SK-N-SH (cell line): ENCODE measurements around the gene MAP4K3. TPM values are rescaled to one million over a fixed set of nuclear protein-coding genes. Genes with fewer than 3 reads are reported as not detected.

Source experiments
- CTCF ChIA-PET: fragments of 300-600, 350-600 bp; formaldehyde crosslinking; extraction: SDS; loops from one replicate; lab custom pipeline; 2021; lab: Yijun Ruan, JAX
- POLR2A ChIA-PET: fragments of 350-600 bp; sonication (Branson Sonifier 250); formaldehyde crosslinking; extraction: SDS; loops from one replicate; lab custom pipeline; 2020; ENCODE audit warnings: antibody characterized with exemption, inconsistent platforms; lab: Yijun Ruan, JAX
- DNase-seq: peaks from one replicate; pipeline ENCODE4 v3.0.0; 2012
- H2AFZ ChIP-seq: fragments of 200-600 bp; sonication (generic); 2 replicates; pipeline ENCODE4 v1.8.1; 2016; ENCODE audit warnings: antibody characterized with exemption, mild to moderate bottlenecking, low read depth
- H3F3A ChIP-seq: fragments of 200-600 bp; sonication (generic); replicated peaks from 2 replicates; pipeline ENCODE3; 2016; ENCODE audit warnings: antibody characterized with exemption, mild to moderate bottlenecking; ENCODE audit not compliant: insufficient read depth
- H3K27ac ChIP-seq, 2 experiments: fragments of 200-500 bp in 1 of 2; fragments of 200-600 bp in 1 of 2; sonication (Bioruptor generic) in 1 of 2; sonication (generic), shearing (Covaris generic) in 1 of 2; 2 replicates each; pipeline versions ENCODE4 v1.5.1 to v1.6.1; 2014 to 2016; ENCODE audit warnings: low read depth in 2 of 2, inconsistent platforms in 1 of 2, low read length in 1 of 2, mild to moderate bottlenecking in 1 of 2, mixed read lengths in 1 of 2
- H3K27me3 ChIP-seq: fragments of 200-600 bp; sonication (generic), shearing (Covaris generic); 2 replicates; pipeline ENCODE4 v1.6.1; 2016; ENCODE audit warnings: mixed run types; ENCODE audit not compliant: insufficient read depth
- H3K36me3 ChIP-seq, 2 experiments: fragments of 200-500 bp in 1 of 2; fragments of 200-600 bp in 1 of 2; sonication (Bioruptor generic) in 1 of 2; sonication (generic) in 1 of 2; replicated peaks in 1 of 2; 2 replicates each; pipeline versions ENCODE3 to v1.5.1; 2014 to 2016; ENCODE audit warnings: low read length in 1 of 2, mild to moderate bottlenecking in 1 of 2; ENCODE audit not compliant: insufficient read depth in 2 of 2, control insufficient read depth in 1 of 2
- H3K4me1 ChIP-seq, 2 experiments: fragments of 200-500 bp in 1 of 2; fragments of 200-600 bp in 1 of 2; sonication (Bioruptor generic) in 1 of 2; sonication (generic), shearing (Covaris generic) in 1 of 2; 2 replicates each; pipeline versions ENCODE4 v1.5.1 to v1.6.1; 2014 to 2016; ENCODE audit warnings: low read depth in 1 of 2, low read length in 1 of 2, mixed run types in 1 of 2; ENCODE audit not compliant: insufficient read depth in 2 of 2, control insufficient read depth in 1 of 2
- H3K4me2 ChIP-seq: fragments of 200-600 bp; sonication (generic), shearing (Covaris generic); 2 replicates; pipeline ENCODE4 v1.6.1; 2017; ENCODE audit warnings: mixed run types
- H3K4me3 ChIP-seq, 2 experiments: fragments of 200-500 bp in 1 of 2; fragments of 200-600 bp in 1 of 2; sonication (Bioruptor generic) in 1 of 2; sonication (generic), shearing (Covaris generic) in 1 of 2; 2 replicates each; pipeline versions ENCODE4 v1.5.1 to v1.8.1; 2014 to 2016; ENCODE audit warnings: low read depth in 2 of 2, inconsistent platforms in 1 of 2, low read length in 1 of 2, mild to moderate bottlenecking in 1 of 2, mixed read lengths in 1 of 2, moderate library complexity in 1 of 2
- H3K79me2 ChIP-seq: fragments of 200-600 bp; sonication (generic); 2 replicates; pipeline ENCODE4 v1.8.1; 2017; ENCODE audit warnings: mild to moderate bottlenecking; ENCODE audit not compliant: insufficient read depth
- H3K9ac ChIP-seq: fragments of 200-600 bp; sonication (generic); 2 replicates; pipeline ENCODE4 v1.6.1; 2017; ENCODE audit warnings: mixed run types
- H3K9me2 ChIP-seq: fragments of 200-600 bp; sonication (generic); 2 replicates; pipeline ENCODE4 v1.6.1; 2017; ENCODE audit warnings: mixed run types
- H3K9me3 ChIP-seq: fragments of 200-600 bp; sonication (generic); 2 replicates; pipeline ENCODE4 v1.6.1; 2017; ENCODE audit warnings: mixed run types, mild to moderate bottlenecking, moderate library complexity
- H4K20me1 ChIP-seq: fragments of 200-600 bp; sonication (generic); 2 replicates; pipeline ENCODE4 v1.6.1; 2017; ENCODE audit warnings: mild to moderate bottlenecking, mixed run types; ENCODE audit not compliant: insufficient read depth
- CHD2 ChIP-seq: fragments of 150-350 bp; IDR thresholded peaks from 2 replicates; pipeline ENCODE4 v1.6.1; 2018; ENCODE audit warnings: low read length; ENCODE audit not compliant: partially characterized antibody
- EP300 ChIP-seq, 2 experiments: IDR thresholded peaks; 2 replicates each; pipeline versions ENCODE4 v1.4.0 to v1.6.1; 2012; ENCODE audit warnings: borderline replicate concordance in 1 of 2, low read depth in 1 of 2, low read length in 1 of 2
- FOSL2 ChIP-seq: IDR thresholded peaks from 2 replicates; pipeline ENCODE4 v1.4.0; 2012; ENCODE audit warnings: low read depth, mild to moderate bottlenecking, moderate library complexity, borderline replicate concordance
- GABPA ChIP-seq: IDR thresholded peaks from 2 replicates; pipeline ENCODE4 v1.4.0; 2012; ENCODE audit warnings: low read depth, mild to moderate bottlenecking
- IRF3 ChIP-seq: fragments of 150-350 bp; IDR thresholded peaks from 2 replicates; pipeline ENCODE4 v1.6.1; 2016; ENCODE audit warnings: mild to moderate bottlenecking, low read depth, low read length
- MXI1 ChIP-seq: IDR thresholded peaks from 2 replicates; pipeline ENCODE4 v1.6.1; 2012; ENCODE audit warnings: mild to moderate bottlenecking, low read depth, low read length, improper control_type of control experiment
- NFIC ChIP-seq: IDR thresholded peaks from 2 replicates; pipeline ENCODE4 v1.4.0; 2012; ENCODE audit warnings: borderline replicate concordance
- NRF1 ChIP-seq: IDR thresholded peaks from 2 replicates; pipeline ENCODE4 v1.6.1; 2012; ENCODE audit warnings: low read depth, mild to moderate bottlenecking, low read length
- RAD21 ChIP-seq: IDR thresholded peaks from 2 replicates; pipeline ENCODE4 v1.6.1; 2012; ENCODE audit warnings: mild to moderate bottlenecking, low read length
- RCOR1 ChIP-seq: fragments of 150-350 bp; IDR thresholded peaks from 2 replicates; pipeline ENCODE4 v1.6.1; 2017; ENCODE audit warnings: antibody characterized with exemption, low read length
- RXRA ChIP-seq: IDR thresholded peaks from 2 replicates; pipeline ENCODE4 v1.4.0; 2012; ENCODE audit warnings: low read depth, mild to moderate bottlenecking, borderline replicate concordance
- SIN3A ChIP-seq: IDR thresholded peaks from 2 replicates; pipeline ENCODE4 v1.6.1; 2012; ENCODE audit warnings: low read depth, mild to moderate bottlenecking, low read length, moderate library complexity, borderline replicate concordance
- TAF1 ChIP-seq: IDR thresholded peaks from 2 replicates; pipeline ENCODE4 v1.6.1; 2012; ENCODE audit warnings: low read depth, mild to moderate bottlenecking, low read length, moderate library complexity, borderline replicate concordance
- TCF12 ChIP-seq: IDR thresholded peaks from 2 replicates; pipeline ENCODE4 v1.4.0; 2012
- USF2 ChIP-seq: fragments of 150-350 bp; IDR thresholded peaks from 2 replicates; pipeline ENCODE4 v1.6.1; 2017; ENCODE audit warnings: antibody characterized with exemption, low read length, low read depth, borderline replicate concordance
- ZBTB33 ChIP-seq: IDR thresholded peaks from 2 replicates; pipeline ENCODE4 v1.4.0; 2012; ENCODE audit warnings: low read depth, borderline replicate concordance
- WGBS: methylation state at CpG from one replicate; pipeline ENCODE4 v1.1.6; 2017; ENCODE audit warnings: low lambda C conversion rate; 5-methylcytosine and 5-hydroxymethylcytosine counted together
- polyA plus RNA-seq, 3 experiments: library from polyadenylated mRNA; depleted of rRNA; stranded (reverse); fragments of >200 nt; gene quantifications; 2 replicates each; pipeline ENCODE4 v1.2.3, GENCODE V29; 2012

The MAP4K3 gene
- polyA plus RNA-seq, 1 of the 3 experiments (the other 2 are of a cell fraction), result 8.8 TPM

GRCh38 chr2:39424951-39425350 is 12.1 kb downstream of the MAP4K3 start:
- Histone ChIP-seq H3K4me1 (peaks cover 3 to 6% of the 10 kb centered on the region in 2 experiments; a peak in 2 of 4 replicates), H3K27ac (no peak overlapping the region)
- TF ChIP-seq TCF12, result no peak
- TF ChIP-seq USF2, result no peak
- no peak for TF ChIP-seq TAF1
- TF ChIP-seq NFIC, result no peak
- no peak for TF ChIP-seq FOSL2
- no peak for TF ChIP-seq SIN3A
- TF ChIP-seq, all 33 proteins: peak for 0
- WGBS, result 96% methylated on average over 1 of the region's 1 CpG
- no peak overlapping the region for H3K4me2 ChIP-seq
- peaks cover 100% of the 10 kb centered on the region for H3K79me2 ChIP-seq
- no peak overlapping the region for H3K9ac ChIP-seq
- ChIA-PET POLR2A (no interaction called here), CTCF (no interaction called here)
- H3K36me3 ChIP-seq, result peaks cover 2 to 11% of the 10 kb centered on the region in 2 experiments
- no peaks in the 10 kb centered on the region for H3K9me3 ChIP-seq
- no peak overlapping the region for H3K4me3 ChIP-seq
- no peak overlapping the region for H2AFZ ChIP-seq
- H3K27me3 ChIP-seq, result no peaks in the 10 kb centered on the region
- peaks cover 9% of the 10 kb centered on the region for H3F3A ChIP-seq
- H3K9me2 ChIP-seq, result no peaks in the 10 kb centered on the region
- DNase-seq, result no peak
- H4K20me1 ChIP-seq, result peaks cover 23% of the 10 kb centered on the region

GRCh38 chr2:39422700-39423099 is 14.4 kb downstream of the MAP4K3 start:
- ChIA-PET POLR2A (interaction anchor here (0.6 to 1.4 kb wide), 2 partner anchors 14 to 307 kb away, joined by 3 to 4 read pairs; no protein-coding TSS in a partner anchor), CTCF (interaction anchor here (0.6 to 1.0 kb wide), 3 partner anchors 14 to 801 kb away, joined by 3 read pairs; no protein-coding TSS in a partner anchor)
- H3K36me3 ChIP-seq, result no peaks in the 10 kb centered on the region
- no peak for DNase-seq
- peaks cover 96% of the 10 kb centered on the region for H3K79me2 ChIP-seq
- no peak overlapping the region for H3K4me2 ChIP-seq
- H3K4me3 ChIP-seq, result no peak overlapping the region
- TF ChIP-seq CHD2 (no peak), IRF3 (no peak), RCOR1 (no peak)
- H3F3A ChIP-seq, result peaks cover 11% of the 10 kb centered on the region
- WGBS, result 92% methylated on average over 1 of the region's 1 CpG
- H3K9me2 ChIP-seq, result no peaks in the 10 kb centered on the region
- H4K20me1 ChIP-seq, result peaks cover 18% of the 10 kb centered on the region
- H2AFZ ChIP-seq, result no peak overlapping the region
- no peaks in the 10 kb centered on the region for H3K9me3 ChIP-seq
- H3K27me3 ChIP-seq, result no peaks in the 10 kb centered on the region
- no peak overlapping the region for H3K9ac ChIP-seq
- H3K4me1 ChIP-seq, result peaks cover 3 to 14% of the 10 kb centered on the region in 2 experiments; a peak in 2 of 4 replicates
- no peak overlapping the region for H3K27ac ChIP-seq

GRCh38 chr2:39421354-39421753 is 15.7 kb downstream of the MAP4K3 start:
- Histone ChIP-seq H3K27me3 (no peaks in the 10 kb centered on the region), H3K4me2 (no peak overlapping the region), H4K20me1 (peaks cover 11% of the 10 kb centered on the region), H3F3A (peaks cover 11% of the 10 kb centered on the region), H3K27ac (no peak overlapping the region), H3K9me2 (no peaks in the 10 kb centered on the region), H3K9ac (no peak overlapping the region), H3K9me3 (no peaks in the 10 kb centered on the region), H3K36me3 (no peaks in the 10 kb centered on the region), H3K79me2 (peaks cover 96% of the 10 kb centered on the region), H3K4me1 (peaks cover 3 to 18% of the 10 kb centered on the region in 2 experiments; a peak in 2 of 4 replicates), H2AFZ (no peak overlapping the region), H3K4me3 (no peak overlapping the region)
- TF ChIP-seq RXRA, result no peak
- no peak for TF ChIP-seq MXI1
- no peak for TF ChIP-seq GABPA
- TF ChIP-seq NRF1, result no peak
- no peak for TF ChIP-seq EP300 (IDR thresholded peaks at IDR 0.05; ENCODE audit: borderline replicate concordance in 1 of 2, low read depth in 1 of 2, low read length in 1 of 2)
- TF ChIP-seq ZBTB33, result no peak
- no peak for TF ChIP-seq RAD21
- POLR2A ChIA-PET, result no interaction called here
- WGBS, result 96% methylated on average over 2 of the region's 2 CpGs
- no peak for DNase-seq
- CTCF ChIA-PET, result no interaction called here
